Measurements from ENCODE around the gene DNAJB2.
A peak's percentile ranks its signal among the peaks of the same experiment; 100 is the strongest.
"Not testable (repeated sequence)": the region's sequence is repeated elsewhere in the genome, so short reads cannot be mapped to it uniquely, and the experiment has no call there.

Gene DNAJB2

DNA sequence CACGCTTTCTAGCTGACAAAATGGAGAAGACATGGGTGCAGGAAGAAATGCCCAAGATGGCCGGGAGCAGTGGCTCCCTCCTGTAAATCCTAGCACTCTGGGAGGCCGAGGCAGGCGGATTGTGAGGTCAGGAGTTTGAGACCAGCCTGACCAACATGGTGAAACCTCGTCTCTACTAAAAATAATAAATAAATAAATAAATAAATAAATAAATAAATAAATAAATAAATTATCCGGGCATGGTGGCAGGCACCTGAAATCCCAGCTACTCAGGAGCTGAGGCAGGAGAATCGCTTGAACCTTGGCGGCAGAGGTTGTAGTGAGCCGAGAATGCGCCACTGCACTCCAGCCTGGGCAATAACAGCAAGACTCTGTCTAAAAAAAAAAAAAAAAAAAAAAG lies 20.2 kb upstream of the DNAJB2 start:
- not testable (repeated sequence) for DNase-seq

DNA sequence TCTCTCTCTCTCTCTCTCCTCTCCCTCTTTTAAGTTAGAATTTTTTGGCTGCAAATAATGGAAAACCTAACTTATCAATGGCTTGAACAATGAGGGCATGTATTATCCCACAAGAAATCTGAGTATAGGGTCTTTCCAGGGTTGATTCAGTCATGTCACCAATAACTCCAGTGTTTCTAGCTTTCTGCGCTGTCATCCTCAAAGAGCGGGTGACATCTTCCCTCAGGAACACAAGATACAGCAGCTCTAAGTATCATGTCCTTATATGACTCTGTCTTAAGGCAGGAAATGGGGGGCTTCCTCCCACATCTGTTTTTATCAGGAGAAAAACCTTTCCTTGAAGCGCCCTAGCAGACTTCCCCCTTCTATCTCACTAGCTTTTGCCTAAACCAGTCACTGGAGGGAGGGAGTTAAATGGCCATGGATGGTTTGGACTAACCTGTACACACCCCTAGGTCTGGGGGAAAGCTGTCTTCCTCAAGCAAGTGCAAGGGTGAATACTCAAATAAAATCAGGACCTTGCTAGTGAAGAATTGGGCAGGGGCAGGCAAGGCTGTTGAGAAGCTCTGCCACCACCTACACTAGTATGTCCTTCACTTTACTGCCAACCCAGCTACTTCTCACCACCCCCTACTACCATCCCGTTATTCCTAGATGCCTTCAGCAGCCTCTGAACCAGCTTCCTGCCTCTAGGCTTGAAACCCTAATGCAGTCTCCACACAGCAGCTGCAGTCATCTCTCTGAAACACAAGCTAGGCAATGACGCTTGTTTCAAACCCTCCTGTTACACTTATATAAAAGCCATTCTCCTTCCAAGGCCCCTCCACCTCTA lies 17.9 kb upstream of the DNAJB2 start:
- no peak for DNase-seq

- no peak for DNase-seq
Observed at GRCh38 chr2:219266232-219266631, 12.9 kb upstream of the DNAJB2 start.

GRCh38 chr2:219266886-219267285 lies 12.3 kb upstream of the DNAJB2 start:
- DNase-seq, result no peak

GRCh38 chr2:219268294-219268693 lies 10.9 kb upstream of the DNAJB2 start:
- no peak for DNase-seq

DNA sequence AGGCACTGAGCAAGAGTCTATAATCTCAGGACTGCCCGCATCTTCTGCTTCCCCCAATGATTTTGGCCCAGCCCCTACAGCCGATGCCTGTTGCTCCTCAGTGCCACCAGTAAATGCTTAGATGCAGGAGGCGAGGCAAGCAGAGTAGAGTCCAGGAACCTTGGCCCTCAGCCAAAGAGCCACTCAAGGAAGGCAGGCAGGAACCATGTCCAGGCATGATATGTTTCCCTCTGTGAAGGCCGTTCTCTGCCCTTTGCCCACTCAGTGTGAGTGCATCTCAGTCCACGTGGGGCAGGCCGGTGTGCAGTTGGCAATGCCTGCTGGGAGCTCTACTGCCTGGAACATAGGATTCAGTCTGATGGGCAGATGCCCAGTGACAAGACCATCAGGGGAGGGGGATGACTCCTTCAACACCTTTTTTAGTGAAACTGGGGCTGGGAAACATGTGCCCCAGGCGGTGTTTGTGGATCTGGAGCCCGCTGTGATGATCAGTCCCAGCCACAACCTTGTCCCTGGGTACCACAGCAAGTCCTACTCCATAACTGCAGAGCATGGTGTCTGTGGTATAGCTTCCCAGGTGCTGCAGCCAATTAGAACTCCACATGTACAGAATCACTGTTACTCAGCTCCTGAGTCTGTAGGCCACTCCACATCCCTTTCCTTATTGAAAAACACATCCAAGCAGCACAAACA lies 9.7 kb upstream of the DNAJB2 start:
- no peak for DNase-seq

DNA sequence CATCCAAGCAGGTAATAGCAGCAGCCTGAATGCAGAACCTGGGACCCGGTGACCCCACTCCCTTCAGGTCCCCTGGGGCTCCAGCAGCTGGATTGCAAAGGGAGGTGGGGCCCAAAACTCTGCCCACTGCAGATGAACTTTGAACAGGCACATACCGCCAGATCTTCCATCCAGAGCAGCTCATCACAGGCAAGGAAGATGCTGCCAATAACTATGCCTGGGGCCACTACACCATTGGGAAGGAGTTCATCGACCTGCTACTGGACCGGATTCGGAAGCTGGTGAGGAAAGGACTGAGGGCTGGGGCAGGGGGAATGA lies 9.2 kb upstream of the DNAJB2 start:
- no peak for DNase-seq

GRCh38 chr2:219271021-219271420 lies 8.1 kb upstream of the DNAJB2 start:
- DNase-seq, result no peak

DNA sequence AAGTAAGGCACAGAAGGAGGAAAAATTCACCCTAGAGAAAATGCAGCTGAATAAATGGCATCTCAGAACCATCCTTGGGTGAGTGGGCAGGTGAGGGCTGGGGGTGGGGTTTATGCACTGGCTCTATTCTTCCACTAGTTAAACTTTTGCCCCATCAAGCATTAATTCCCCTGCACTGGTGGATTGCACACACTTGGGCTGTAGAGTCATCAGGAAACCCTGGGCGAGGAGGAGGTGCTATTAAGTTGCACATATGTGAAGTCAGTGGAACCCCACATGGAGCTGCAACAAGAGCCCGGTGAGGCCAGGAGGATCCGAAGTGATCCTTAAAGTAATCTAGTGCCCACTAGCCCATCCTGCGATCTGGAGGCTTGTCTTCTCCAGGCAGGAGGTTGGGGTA lies 6.8 kb upstream of the DNAJB2 start:
- no peak for DNase-seq

DNA sequence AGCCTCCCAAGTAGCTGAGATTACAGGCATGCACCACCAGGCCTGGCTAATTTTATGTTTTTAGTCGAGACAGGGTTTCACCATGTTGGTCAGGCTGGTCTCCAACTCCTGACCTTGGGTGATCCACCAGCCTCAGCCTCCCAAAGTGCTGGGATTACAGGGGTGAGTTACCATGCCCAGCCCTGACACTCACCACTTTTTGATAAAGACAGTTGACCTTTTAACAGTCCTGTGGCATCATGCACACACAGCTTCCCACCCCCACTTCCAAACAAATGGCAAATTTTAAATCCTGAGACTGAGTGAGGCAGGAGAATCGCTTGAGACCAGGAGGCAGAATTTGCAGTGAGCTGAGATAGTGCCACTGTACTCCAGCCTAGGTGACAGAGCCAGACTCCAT lies 6.2 kb upstream of the DNAJB2 start:
- no peak for DNase-seq

DNA sequence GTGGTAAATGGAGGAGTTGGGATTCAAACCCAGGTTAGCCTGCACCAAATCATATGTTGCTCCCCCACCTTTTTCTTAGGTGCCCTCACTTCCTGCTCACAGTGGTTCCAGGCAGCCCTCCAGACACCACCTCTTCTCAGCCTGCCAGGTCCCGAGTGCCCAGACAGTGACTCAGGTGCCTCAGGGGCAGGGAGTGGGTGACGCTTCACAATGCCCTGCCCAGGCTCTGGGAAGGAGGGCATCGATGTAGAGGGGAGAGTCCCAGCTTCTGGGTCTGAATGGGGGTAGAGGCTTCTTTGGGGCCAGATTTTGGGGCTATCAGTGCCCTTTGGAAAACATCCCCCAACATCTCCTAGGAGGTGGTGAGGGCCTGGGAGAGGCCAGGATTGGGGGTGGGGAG lies 5.2 kb upstream of the DNAJB2 start:
- no peak for DNase-seq

DNA sequence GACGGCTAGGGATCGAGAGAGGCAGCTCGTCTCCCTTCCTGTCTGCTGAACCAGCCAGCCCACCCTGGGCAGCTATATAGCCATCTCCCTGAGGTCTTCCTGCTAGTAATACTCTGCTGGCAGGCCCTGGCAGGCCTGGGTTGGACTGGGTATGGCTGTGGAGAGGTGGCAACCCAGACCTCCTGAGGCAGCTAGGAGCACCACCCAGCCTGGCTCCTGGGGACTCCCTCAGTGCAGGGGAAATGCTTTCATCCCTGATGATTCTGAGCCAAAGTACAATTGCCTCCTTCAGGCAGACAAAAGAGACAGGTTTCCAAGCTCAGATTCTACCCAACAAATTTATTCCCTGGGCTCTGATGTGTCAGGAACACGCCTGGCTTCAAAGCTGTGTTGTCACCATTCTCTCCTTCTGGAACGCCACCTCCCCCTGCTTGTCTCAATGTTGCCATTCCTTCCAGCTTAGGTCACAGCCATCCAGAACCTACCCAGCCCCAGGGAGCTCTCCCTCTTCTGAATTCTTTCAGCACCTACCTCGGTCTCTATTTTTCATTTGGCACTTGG lies 4.7 kb upstream of the DNAJB2 start:
- DNase-seq, result no peak

- peak; percentile 81 to 82 for DNase-seq
Observed at GRCh38 chr2:219277703-219278654, 1.2 kb upstream of the DNAJB2 start.

GRCh38 chr2:219278655-219279150 lies 463 bp upstream of the DNAJB2 start:
- no peak for DNase-seq

DNA sequence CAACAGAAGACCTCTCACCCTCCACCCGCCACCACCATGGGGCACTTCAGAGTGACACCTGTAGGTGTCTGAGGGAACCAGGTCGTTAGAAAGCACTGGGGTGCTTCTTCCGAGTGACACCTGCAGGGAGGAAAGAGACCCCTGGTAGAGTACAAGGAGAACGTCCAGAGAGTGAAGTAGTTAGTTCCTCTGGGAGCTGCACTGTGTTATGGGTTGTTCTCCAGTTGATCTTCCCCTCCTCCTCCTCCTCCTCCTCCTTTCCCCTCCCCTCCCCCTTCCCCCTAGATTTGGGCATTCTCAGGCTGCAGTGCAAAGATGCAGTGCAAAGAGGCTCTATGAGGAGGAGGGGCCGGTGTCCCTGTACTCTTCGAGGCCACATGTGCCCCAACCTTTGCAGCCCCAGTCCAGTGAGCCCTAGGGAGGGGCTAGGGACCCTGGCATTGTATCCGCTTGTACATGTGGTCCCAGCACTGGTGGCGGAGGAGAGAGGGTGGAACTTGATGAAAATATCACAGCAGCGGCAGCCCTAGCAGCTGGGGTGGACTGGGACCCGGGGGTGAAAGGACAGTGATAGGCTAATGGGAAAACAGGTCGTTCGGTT lies 850 bp downstream of the DNAJB2 start:
- DNase-seq, result no peak

GRCh38 chr2:219280651-219281050 lies 1.5 kb downstream of the DNAJB2 start:
- DNase-seq, result no peak

DNA sequence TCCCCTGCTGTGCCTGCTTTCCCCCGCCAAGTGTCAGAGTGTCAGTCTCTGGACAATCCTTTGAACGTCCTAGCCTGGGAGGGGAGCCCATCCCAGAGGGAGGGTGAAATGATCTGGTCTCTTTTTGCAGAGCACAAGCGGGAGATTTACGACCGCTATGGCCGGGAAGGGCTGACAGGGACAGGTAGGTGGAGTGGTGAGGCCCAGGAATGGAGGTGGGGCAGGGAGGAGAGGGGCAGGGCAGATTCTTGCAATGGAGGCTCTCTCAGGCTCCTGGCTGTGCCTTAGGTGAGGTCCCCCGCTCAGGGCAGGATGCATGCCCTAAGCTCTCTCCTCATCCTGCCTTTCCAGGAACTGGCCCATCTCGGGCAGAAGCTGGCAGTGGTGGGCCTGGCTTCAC lies 2.4 kb downstream of the DNAJB2 start:
- DNase-seq, result no peak

GRCh38 chr2:219282375-219282774 lies 3.2 kb downstream of the DNAJB2 start:
- no peak for DNase-seq

GRCh38 chr2:219282943-219283581 lies 3.9 kb downstream of the DNAJB2 start:
- no peak for DNase-seq

- DNase-seq, result no peak
Observed at GRCh38 chr2:219284501-219285372, 5.6 kb downstream of the DNAJB2 start.

GRCh38 chr2:219285373-219285735 lies 6.2 kb downstream of the DNAJB2 start:
- no peak for DNase-seq
